CD14-positive monocyte (primary cell): Measurements from ENCODE around the gene COLQ. TPM values are rescaled to one million over a fixed set of nuclear protein-coding genes. Genes with fewer than 3 reads are reported as not detected.

Experiments used
- DNase-seq, 3 donors: peaks; one replicate each; pipeline ENCODE4 v3.0.0-alpha.2; 2011 to 2022
- H2AFZ ChIP-seq: 2 replicates; pipeline ENCODE4 v1.6.0; 2012; ENCODE audit warnings: mild to moderate bottlenecking, low read depth, low read length, inconsistent platforms; ENCODE audit not compliant: insufficient read depth, poor library complexity, severe bottlenecking
- H3K27ac ChIP-seq, 2 donors: 1 replicate in 1 of 2; 2 replicates in 1 of 2; pipeline ENCODE4 v1.5.1; 2012 to 2013; ENCODE audit warnings: low read length in 2 of 2, control low read depth in 1 of 2, inconsistent platforms in 1 of 2, low read depth in 1 of 2, mild to moderate bottlenecking in 1 of 2
- H3K27me3 ChIP-seq, 2 donors: one replicate each; pipeline versions ENCODE4 v1.6.0 to v1.6.1; 2011 to 2013; ENCODE audit warnings: low read length in 2 of 2; ENCODE audit not compliant: control insufficient read depth in 2 of 2, insufficient read depth in 2 of 2
- H3K36me3 ChIP-seq, 2 donors: replicated peaks in 1 of 2; 1 replicate in 1 of 2; 2 replicates in 1 of 2; pipeline versions ENCODE4 v1.5.1 to v1.6.1; 2012 to 2013; ENCODE audit warnings: low read length in 2 of 2, control low read depth in 1 of 2, inconsistent platforms in 1 of 2, mild to moderate bottlenecking in 1 of 2; ENCODE audit not compliant: insufficient read depth in 2 of 2, control insufficient read depth in 1 of 2
- H3K4me1 ChIP-seq, 2 donors: 1 replicate in 1 of 2; 2 replicates in 1 of 2; pipeline versions ENCODE4 v1.5.1 to v1.6.1; 2012 to 2013; ENCODE audit warnings: low read length in 2 of 2, control low read depth in 1 of 2, inconsistent platforms in 1 of 2, mild to moderate bottlenecking in 1 of 2, moderate library complexity in 1 of 2; ENCODE audit not compliant: insufficient read depth in 2 of 2, control insufficient read depth in 1 of 2
- H3K4me2 ChIP-seq: replicated peaks from 2 replicates; pipeline ENCODE3; 2012; ENCODE audit warnings: low read length, moderate library complexity, mild to moderate bottlenecking; ENCODE audit not compliant: poor library complexity, severe bottlenecking; ENCODE audit errors: extremely low read depth
- H3K4me3 ChIP-seq, 3 experiments: fragments of 200-600 bp in 1 of 3; sonication (generic) in 1 of 3; replicated peaks in 1 of 3; 1 replicate in 2 of 3; 2 replicates in 1 of 3; pipeline ENCODE4 v1.5.1; 2011 to 2013; ENCODE audit warnings: low read length in 3 of 3, mild to moderate bottlenecking in 3 of 3, control low read depth in 2 of 3, low read depth in 2 of 3, inconsistent platforms in 1 of 3, moderate library complexity in 1 of 3
- H3K79me2 ChIP-seq: 2 replicates; pipeline ENCODE4 v1.6.0; 2012; ENCODE audit warnings: mild to moderate bottlenecking, control low read depth, inconsistent platforms, low read length, moderate library complexity; ENCODE audit not compliant: insufficient read depth
- H3K9ac ChIP-seq: 2 replicates; pipeline ENCODE4 v1.6.0; 2017; ENCODE audit warnings: low read length, mild to moderate bottlenecking; ENCODE audit not compliant: insufficient read depth, poor library complexity, severe bottlenecking
- H3K9me3 ChIP-seq, 2 donors: replicated peaks in 1 of 2; 1 replicate in 1 of 2; 2 replicates in 1 of 2; pipeline versions ENCODE4 v1.5.1 to v1.6.1; 2012 to 2013; ENCODE audit warnings: low read length in 2 of 2, control low read depth in 1 of 2; ENCODE audit not compliant: control insufficient read depth in 1 of 2, insufficient read depth in 1 of 2
- H4K20me1 ChIP-seq: 2 replicates; pipeline ENCODE4 v1.6.0; 2012; ENCODE audit warnings: mild to moderate bottlenecking, low read length, control low read depth, moderate library complexity; ENCODE audit not compliant: insufficient read depth
- H3K27ac Mint-ChIP-seq, 7 donors: one replicate each; pipeline ENCODE4 v1.8.0; 2020; ENCODE audit warnings: mild to moderate bottlenecking in 7 of 7, mixed read lengths in 7 of 7, moderate library complexity in 6 of 7, inconsistent platforms in 2 of 7
- H3K27me3 Mint-ChIP-seq, 3 donors: one replicate each; pipeline ENCODE4 v1.8.0; 2021 to 2022; ENCODE audit warnings: low read depth in 3 of 3, mild to moderate bottlenecking in 3 of 3, mixed read lengths in 3 of 3, moderate library complexity in 3 of 3, inconsistent platforms in 1 of 3
- H3K36me3 Mint-ChIP-seq, 2 donors: one replicate each; pipeline ENCODE4 v1.8.0; 2020; ENCODE audit warnings: mixed read lengths in 2 of 2, inconsistent platforms in 1 of 2, mild to moderate bottlenecking in 1 of 2
- H3K4me1 Mint-ChIP-seq: one replicate; pipeline ENCODE4 v1.8.0; 2020; ENCODE audit warnings: mild to moderate bottlenecking, mixed read lengths
- H3K4me3 Mint-ChIP-seq, 2 donors: one replicate each; pipeline ENCODE4 v1.8.0; 2020; ENCODE audit warnings: mild to moderate bottlenecking in 2 of 2, mixed read lengths in 2 of 2, moderate library complexity in 1 of 2
- H3K9me3 Mint-ChIP-seq, 7 donors: one replicate each; pipeline ENCODE4 v1.8.0; 2020 to 2022; ENCODE audit warnings: mixed read lengths in 7 of 7, mild to moderate bottlenecking in 6 of 7, moderate library complexity in 6 of 7, inconsistent platforms in 2 of 7
- CTCF ChIP-seq: fragments of 200-600 bp; IDR thresholded peaks from one replicate; pipeline ENCODE4 v1.8.0; 2022; ENCODE audit warnings: antibody characterized with exemption, mild to moderate bottlenecking
- WGBS: methylation state at CpG from one replicate; pipeline ENCODE4 v1.1.5; 2013; ENCODE audit warnings: missing lambda C conversion rate; ENCODE audit not compliant: insufficient coverage; 5-methylcytosine and 5-hydroxymethylcytosine counted together
- intact Hi-C, 2 donors: fragments of 100-400 bp; cut with micrococcal nuclease; formaldehyde crosslinking; loops; one replicate each; pipeline versions ENCODE4 v1.15.0 to v1.15.1; 2023
- polyA plus RNA-seq, 3 donors: library from polyadenylated mRNA; depleted of rRNA in 1 of 3; unstranded in 2 of 3; stranded (reverse) in 1 of 3; fragments of 300-500 nt in 2 of 3; fragments of >200 nt in 1 of 3; fragmentation: Illumina TruSeq in 2 of 3; gene quantifications; 1 replicate in 2 of 3; 2 replicates in 1 of 3; pipeline ENCODE4 v1.2.3, GENCODE V29; 2012 to 2021

The COLQ gene
- polyA plus RNA-seq, 3 donors = 0.23 to 1.9 (median 0.73) TPM

- H3K4me1 ChIP-seq = peaks cover 4 to 7% of the 10 kb centered on the region in 2 donors
- H3K4me2 ChIP-seq = no peak overlapping the region
- no peaks in the 10 kb centered on the region for H4K20me1 ChIP-seq
- H2AFZ ChIP-seq = no peak overlapping the region
- H3K36me3 ChIP-seq = no peaks in the 10 kb centered on the region
- no peak overlapping the region for H3K4me3 ChIP-seq
- H3K9me3 ChIP-seq = no peaks in the 10 kb centered on the region
- Mint-ChIP-seq H3K4me3 (peak overlapping the region in 1 of 2 donors; percentile 5), H3K9me3 (no peaks in the 10 kb centered on the region), H3K36me3 (peaks cover 0 to 2% of the 10 kb centered on the region in 2 donors), H3K4me1 (peaks cover 24% of the 10 kb centered on the region), H3K27me3 (peaks cover 0 to 3% (median 0%) of the 10 kb centered on the region in 3 donors), H3K27ac (peak overlapping the region in 2 of 7 donors; percentile 46 to 59)
- no peaks in the 10 kb centered on the region for H3K79me2 ChIP-seq
- H3K27ac ChIP-seq = no peak overlapping the region
- 0% methylated on average over 2 of the region's 10 CpGs for WGBS
- H3K27me3 ChIP-seq = no peaks in the 10 kb centered on the region
- DNase-seq = no peak
- intact Hi-C loops = no loop called here
- no peak overlapping the region for H3K9ac ChIP-seq
- TF ChIP-seq CTCF = no peak
Observed at GRCh38 chr3:15512166-15512565, 9.3 kb downstream of the COLQ start.

DNA sequence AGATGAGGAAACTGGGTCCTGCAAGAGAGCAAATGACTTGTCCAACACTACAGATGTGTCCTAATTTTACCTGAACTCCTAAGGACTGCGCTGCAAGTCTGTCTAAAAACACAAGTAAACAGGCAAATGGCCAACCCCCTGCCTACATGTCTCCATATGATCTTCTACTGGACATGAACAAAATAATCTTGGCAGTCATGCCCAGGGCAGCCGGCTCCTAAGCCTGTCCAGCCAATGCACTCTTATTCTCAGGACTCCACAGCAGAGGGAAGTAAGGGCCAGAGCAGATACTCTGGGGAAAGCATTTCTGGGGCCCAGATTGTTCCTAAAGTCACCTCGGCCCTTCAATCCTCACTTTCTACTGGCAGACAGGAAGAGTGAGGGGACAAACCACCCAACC, 10.3 kb downstream of the COLQ start:
- peaks cover 16% of the 10 kb centered on the region for H3K4me1 Mint-ChIP-seq
- no peak overlapping the region for H3K9ac ChIP-seq
- no peaks in the 10 kb centered on the region for H3K79me2 ChIP-seq
- H4K20me1 ChIP-seq = no peaks in the 10 kb centered on the region
- H3K27me3 ChIP-seq = no peaks in the 10 kb centered on the region
- no peak overlapping the region for H3K4me3 ChIP-seq
- no peak for DNase-seq
- H3K27me3 Mint-ChIP-seq = peaks cover 0 to 3% (median 0%) of the 10 kb centered on the region in 3 donors
- no peaks in the 10 kb centered on the region for H3K9me3 Mint-ChIP-seq
- TF ChIP-seq CTCF = no peak
- intact Hi-C loops = no loop called here
- H3K27ac ChIP-seq = no peak overlapping the region
- H3K9me3 ChIP-seq = no peaks in the 10 kb centered on the region
- no peak overlapping the region for H2AFZ ChIP-seq
- 100% methylated on average over 2 of the region's 3 CpGs for WGBS
- H3K4me1 ChIP-seq = peaks cover 0 to 3% of the 10 kb centered on the region in 2 donors
- no peaks in the 10 kb centered on the region for H3K36me3 ChIP-seq
- no peak overlapping the region for H3K4me2 ChIP-seq
- H3K27ac Mint-ChIP-seq = peak overlapping the region in 1 of 7 donors; percentile 33
- H3K36me3 Mint-ChIP-seq = peaks cover 0 to 2% of the 10 kb centered on the region in 2 donors
- no peak overlapping the region for H3K4me3 Mint-ChIP-seq
